ENCODE data around the gene SHC3.

DNA sequence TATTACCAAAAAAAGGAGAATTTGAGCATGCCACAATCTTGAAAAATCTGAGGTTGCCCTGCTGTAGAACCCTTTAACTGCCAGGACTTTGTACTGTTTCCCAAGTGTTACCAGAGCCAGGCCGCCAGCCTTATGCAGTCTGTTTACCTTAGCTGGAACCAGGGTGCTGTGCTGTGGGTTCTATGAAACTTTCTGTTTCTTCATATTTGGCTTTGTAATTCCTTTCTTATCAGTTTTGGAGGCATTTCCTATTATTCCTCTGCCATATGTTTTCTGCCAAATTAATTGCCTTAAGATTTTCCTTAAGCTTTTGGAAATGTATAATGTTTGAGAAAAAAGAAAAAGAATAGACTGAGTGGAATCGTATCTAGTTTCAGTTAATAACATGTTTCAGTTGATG is 185.3 kb downstream of the SHC3 start:
- TF ChIP-seq CTCF (IDR thresholded peaks at IDR 0.05; ENCODE audit: borderline replicate concordance, extremely low read depth, low read length, poor library complexity, severe bottlenecking) (no peak), EZH2 (IDR thresholded peaks at IDR 0.05; ENCODE audit: borderline replicate concordance, low read depth, low read length, severe bottlenecking) (no peak)

All from DND-41 (cell line).